H1 (cell line): Measurements from ENCODE around the gene LPGAT1. TPM values are rescaled to one million over a fixed set of nuclear protein-coding genes. Genes with fewer than 3 reads are reported as not detected.

Experiments
- CTCF ChIA-PET: fragments of 300-600 bp; sonication (Branson Sonifier 250); formaldehyde crosslinking; loops from one replicate; lab custom pipeline; 2021; ENCODE audit not compliant: partially characterized antibody; lab: Charles Lee
- POLR2A ChIA-PET: fragments of 300-600 bp; sonication (Branson Sonifier 250); formaldehyde crosslinking; loops from one replicate; lab custom pipeline; 2021; ENCODE audit warnings: inconsistent platforms; ENCODE audit not compliant: partially characterized antibody; lab: Charles Lee
- DNase-seq, 2 experiments: peaks; one replicate each; pipeline versions ENCODE4 v3.0.0 to v3.0.0-alpha.2; 2010 to 2022; ENCODE audit warnings: low spot score in 2 of 2, low read depth in 1 of 2, mixed read lengths in 1 of 2
- FAIRE-seq: peaks from 2 replicates; lab custom pipeline; 2011; peaks lifted over from hg19 to GRCh38; lab: Jason Lieb, UNC
- H2AFZ ChIP-seq: 2 replicates; pipeline ENCODE4 v1.8.1; 2012; ENCODE audit warnings: low read length, inconsistent platforms
- H2AK5ac ChIP-seq: 2 replicates; pipeline ENCODE4 v1.6.1; 2013; ENCODE audit warnings: low read depth, low read length
- H2BK120ac ChIP-seq: replicated peaks from 2 replicates; pipeline ENCODE3; 2013; ENCODE audit warnings: low read depth, low read length, inconsistent platforms
- H2BK12ac ChIP-seq: 2 replicates; pipeline ENCODE4 v1.6.1; 2013; ENCODE audit warnings: low read depth, low read length
- H2BK15ac ChIP-seq: 2 replicates; pipeline ENCODE4 v1.6.1; 2013; ENCODE audit warnings: low read length
- H2BK20ac ChIP-seq: 2 replicates; pipeline ENCODE4 v1.6.1; 2013; ENCODE audit warnings: low read length
- H2BK5ac ChIP-seq: 2 replicates; pipeline ENCODE4 v1.6.1; 2013; ENCODE audit warnings: low read depth, low read length
- H3K14ac ChIP-seq: 2 replicates; pipeline ENCODE4 v1.6.1; 2013; ENCODE audit warnings: inconsistent platforms; ENCODE audit not compliant: insufficient read length
- H3K18ac ChIP-seq: 2 replicates; pipeline ENCODE4 v1.6.1; 2013; ENCODE audit warnings: low read length; ENCODE audit errors: extremely low read depth
- H3K23ac ChIP-seq: 2 replicates; pipeline ENCODE4 v1.6.1; 2013; ENCODE audit warnings: inconsistent platforms; ENCODE audit not compliant: insufficient read length
- H3K23me2 ChIP-seq: 2 replicates; pipeline ENCODE4 v1.6.1; 2013; ENCODE audit warnings: low read depth, low read length
- H3K27ac ChIP-seq: 2 replicates; pipeline ENCODE4 v1.6.1; 2011; ENCODE audit warnings: low read depth, low read length, inconsistent platforms
- H3K27me3 ChIP-seq, 4 experiments: replicated peaks in 1 of 4; 1 replicate in 1 of 4; 2 replicates in 3 of 4; pipeline versions ENCODE4 v1.6.1 to v1.8.1; 2011 to 2013; ENCODE audit warnings: low read length in 3 of 4, mild to moderate bottlenecking in 3 of 4, inconsistent platforms in 2 of 4, mixed read lengths in 2 of 4, moderate library complexity in 1 of 4; ENCODE audit not compliant: control insufficient read depth in 3 of 4, insufficient read depth in 3 of 4; ENCODE audit errors: extremely low read depth in 1 of 4
- H3K36me3 ChIP-seq, 4 experiments: 2 replicates each; pipeline versions ENCODE4 v1.6.1 to v1.8.1; 2011 to 2013; ENCODE audit warnings: mild to moderate bottlenecking in 4 of 4, low read length in 3 of 4, moderate library complexity in 2 of 4, control low read depth in 1 of 4, inconsistent platforms in 1 of 4; ENCODE audit not compliant: insufficient read depth in 4 of 4, control insufficient read depth in 2 of 4
- H3K4ac ChIP-seq: replicated peaks from 2 replicates; pipeline ENCODE3; 2013; ENCODE audit warnings: low read length, low read depth, mixed read lengths, inconsistent platforms; ENCODE audit not compliant: insufficient read length
- H3K4me1 ChIP-seq, 4 experiments: replicated peaks in 1 of 4; 1 replicate in 1 of 4; 2 replicates in 3 of 4; pipeline versions ENCODE4 v1.6.1 to v1.8.1; 2011 to 2013; ENCODE audit warnings: low read length in 3 of 4, inconsistent platforms in 2 of 4, mixed read lengths in 1 of 4; ENCODE audit not compliant: insufficient read depth in 4 of 4, control insufficient read depth in 3 of 4
- H3K4me2 ChIP-seq, 2 experiments: 2 replicates each; pipeline versions ENCODE4 v1.6.1 to v1.8.1; 2011 to 2013; ENCODE audit warnings: low read depth in 2 of 2, low read length in 2 of 2, control low read depth in 1 of 2, inconsistent platforms in 1 of 2, mild to moderate bottlenecking in 1 of 2; ENCODE audit not compliant: insufficient read depth in 1 of 2
- H3K4me3 ChIP-seq, 4 experiments: fragments of 200-600, 300-600 bp in 1 of 4; sonication (generic), shearing (Covaris generic), sonication (Bioruptor Twin) in 1 of 4; 2 replicates each; pipeline versions ENCODE4 v1.5.1 to v1.8.1; 2011 to 2016; ENCODE audit warnings: low read length in 4 of 4, low read depth in 3 of 4, control low read depth in 2 of 4, inconsistent platforms in 2 of 4, mild to moderate bottlenecking in 2 of 4, mixed read lengths in 1 of 4, moderate library complexity in 1 of 4; ENCODE audit not compliant: insufficient read depth in 2 of 4; ENCODE audit errors: extremely low read depth in 1 of 4
- H3K56ac ChIP-seq: replicated peaks from 2 replicates; pipeline ENCODE3; 2013; ENCODE audit warnings: low read depth, mild to moderate bottlenecking, mixed read lengths, low read length, inconsistent platforms; ENCODE audit not compliant: insufficient read length
- H3K79me1 ChIP-seq: 2 replicates; pipeline ENCODE4 v1.6.1; 2013; ENCODE audit warnings: low read depth, low read length, control low read depth
- H3K79me2 ChIP-seq, 2 experiments: 2 replicates each; pipeline versions ENCODE4 v1.6.1 to v1.8.1; 2012 to 2013; ENCODE audit warnings: low read length in 2 of 2, mild to moderate bottlenecking in 2 of 2, inconsistent platforms in 1 of 2; ENCODE audit not compliant: insufficient read depth in 2 of 2, control insufficient read depth in 1 of 2
- H3K9ac ChIP-seq, 4 experiments: replicated peaks in 1 of 4; 1 replicate in 1 of 4; 2 replicates in 3 of 4; pipeline versions ENCODE4 v1.6.1 to v1.8.1; 2011 to 2013; ENCODE audit warnings: low read depth in 3 of 4, low read length in 3 of 4, control low read depth in 2 of 4, mild to moderate bottlenecking in 2 of 4, moderate library complexity in 2 of 4, inconsistent platforms in 1 of 4; ENCODE audit errors: extremely low read depth in 1 of 4
- H3K9me3 ChIP-seq, 2 experiments: 2 replicates each; pipeline versions ENCODE4 v1.6.1 to v1.8.1; 2012 to 2013; ENCODE audit warnings: mild to moderate bottlenecking in 2 of 2, moderate library complexity in 2 of 2, control low read depth in 1 of 2, inconsistent platforms in 1 of 2, low read depth in 1 of 2, low read length in 1 of 2, mixed read lengths in 1 of 2; ENCODE audit not compliant: insufficient read depth in 2 of 2
- H4K20me1 ChIP-seq, 2 experiments: replicated peaks in 1 of 2; 2 replicates each; pipeline versions ENCODE3 to v1.8.1; 2011 to 2013; ENCODE audit warnings: inconsistent platforms in 2 of 2, low read length in 2 of 2, mild to moderate bottlenecking in 1 of 2; ENCODE audit not compliant: insufficient read depth in 2 of 2, control insufficient read depth in 1 of 2
- H4K5ac ChIP-seq: 2 replicates; pipeline ENCODE4 v1.6.1; 2013; ENCODE audit warnings: low read length, low read depth, mixed read lengths, inconsistent platforms; ENCODE audit not compliant: insufficient read length
- H4K8ac ChIP-seq: 2 replicates; pipeline ENCODE4 v1.8.0; 2013; ENCODE audit warnings: mild to moderate bottlenecking, moderate library complexity, low read length, inconsistent platforms; ENCODE audit not compliant: insufficient read depth; ENCODE audit errors: extremely low read depth
- H4K91ac ChIP-seq: replicated peaks from 2 replicates; pipeline ENCODE3; 2013; ENCODE audit warnings: low read length, mixed read lengths, inconsistent platforms; ENCODE audit not compliant: insufficient read length
- SP4 ChIP-seq: IDR thresholded peaks from 2 replicates; pipeline ENCODE4 v1.6.1; 2012; ENCODE audit warnings: low read length, inconsistent platforms
- SRF ChIP-seq: IDR thresholded peaks from 2 replicates; pipeline ENCODE4 v1.6.1; 2011; ENCODE audit warnings: mild to moderate bottlenecking, low read depth, low read length, moderate library complexity
- WGBS, 2 experiments: shearing (Covaris generic) in 1 of 2; methylation state at CpG; one replicate each; pipeline versions ENCODE4 v1.1.6 to v1.1.7; 2013 to 2015; ENCODE audit warnings: low lambda C conversion rate in 2 of 2, mixed read lengths in 2 of 2, inconsistent platforms in 1 of 2, low coverage in 1 of 2, missing lambda C conversion rate in 1 of 2; ENCODE audit not compliant: insufficient replicate concordance in 2 of 2, insufficient coverage in 1 of 2, insufficient read length in 1 of 2; ENCODE audit errors: extremely low coverage in 1 of 2, missing lambda C conversion rate in 1 of 2; 5-methylcytosine and 5-hydroxymethylcytosine counted together
- polyA plus RNA-seq, 7 experiments: library from polyadenylated mRNA; depleted of rRNA in 3 of 7; stranded (reverse) in 5 of 7; unstranded in 2 of 7; fragments of >200 nt in 5 of 7; fragments of 200-250 nt in 2 of 7; gene quantifications; 1 replicate in 5 of 7; 2 replicates in 1 of 7; 4 replicates in 1 of 7; pipeline versions ENCODE4 v1.2.1 to v1.2.3, GENCODE V29; 2011 to 2013; ENCODE audit warnings: missing spikeins in 2 of 7, mixed read lengths in 2 of 7
- total RNA-seq: library from RNA; stranded (reverse); fragmentation: NEBNext Ultra II Directional; extraction: Animal tissue kit (Norgen Biotek cat#: 25700); gene quantifications from 2 replicates; pipeline ENCODE4 v1.2.1, GENCODE V29; 2021

LPGAT1 gene
- total and polyA plus RNA-seq, 2 of the 8 experiments (the other 6 are each of a cell fraction or from before 2014, with no cell fraction given) = 2.3 to 13.5 TPM

- Histone ChIP-seq H2BK120ac (no peak overlapping the region), H2AFZ (no peak overlapping the region), H2BK15ac (no peak overlapping the region), H3K79me1 (no peaks in the 10 kb centered on the region), H3K23me2 (no peaks in the 10 kb centered on the region), H4K91ac (no peak overlapping the region), H3K79me2 (no peaks in the 10 kb centered on the region), H3K9me3 (no peaks in the 10 kb centered on the region), H4K8ac (no peak overlapping the region), H2AK5ac (no peak overlapping the region), H3K9ac (no peak overlapping the region), H2BK12ac (no peak overlapping the region), H3K14ac (no peak overlapping the region), H3K4me3 (no peak overlapping the region), H3K27me3 (no peaks in the 10 kb centered on the region), H3K27ac (no peak overlapping the region), H3K23ac (no peak overlapping the region), H3K4me2 (no peak overlapping the region), H3K56ac (no peak overlapping the region), H2BK20ac (no peak overlapping the region), H2BK5ac (no peak overlapping the region), H4K5ac (no peak overlapping the region), H3K4me1 (no peaks in the 10 kb centered on the region), H3K4ac (no peak overlapping the region), H3K36me3 (no peaks in the 10 kb centered on the region), H4K20me1 (no peaks in the 10 kb centered on the region), H3K18ac (no peak overlapping the region)
- FAIRE-seq (no peak), DNase-seq (no peak)
- WGBS, 2 experiments = 89% methylated on average over 4 of the region's 4 CpGs; no CpG with 5 or more reads in 1 of the 2 experiments
- TF ChIP-seq SRF = no peak
- TF ChIP-seq SP4 = no peak
- ChIA-PET CTCF (interaction anchor here (1.8 kb wide), 1 partner anchor 12 kb away, joined by 6 read pairs; no protein-coding TSS in a partner anchor), POLR2A (no interaction called here)
Observed at GRCh38 chr1:211783266-211783665, 47.3 kb downstream of the LPGAT1 start.
